HCT116 (cell line): Measurements from ENCODE around the gene CAMK2G. TPM values are rescaled to one million over a fixed set of nuclear protein-coding genes. Genes with fewer than 3 reads are reported as not detected.

ENCODE experiments used
- ATAC-seq: fragments of 200-7000 bp; cut with Tn5 transposase; 2 replicates; pipeline ENCODE4 v1.9.1; 2020; ENCODE audit warnings: mild to moderate bottlenecking, moderate library complexity
- BruUV-seq: library from RNA; stranded (reverse); fragments of 400-500 nt; replicated peaks from 2 replicates; lab custom pipeline; 2021; lab: Mats Ljungman, UMichigan
- CTCF ChIA-PET: fragments of 300-600 bp; sonication (Branson Sonifier 250); formaldehyde crosslinking; loops from one replicate; lab custom pipeline; 2021; ENCODE audit warnings: antibody characterized with exemption; lab: Charles Lee
- POLR2A ChIA-PET: fragments of 300-600, 350-600 bp; sonication (Branson Sonifier 250); formaldehyde crosslinking; loops from one replicate; lab custom pipeline; 2021; ENCODE audit warnings: antibody characterized with exemption; lab: Charles Lee
- RAD21 ChIA-PET, 2 experiments: fragments of 300-600 bp; sonication (Branson Sonifier 250); formaldehyde crosslinking; loops; one replicate each; lab custom pipeline; 2023; ENCODE audit warnings: low total read pairs in 2 of 2; ENCODE audit not compliant: uncharacterized antibody in 2 of 2, unreplicated experiment in 2 of 2, low non-redundant PET in 1 of 2; lab: Charles Lee
- DNase-seq: peaks from one replicate; pipeline ENCODE4 v3.0.0-alpha.2; 2010; ENCODE audit warnings: low read depth, low spot score
- H2AFZ ChIP-seq: fragments of 200-600 bp; shearing (Covaris generic), sonication (generic); 2 replicates; pipeline ENCODE4 v1.6.1; 2017; ENCODE audit warnings: low read depth, mixed run types, mixed read lengths, antibody characterized with exemption, low read length; ENCODE audit not compliant: poor library complexity, severe bottlenecking
- H3K27ac ChIP-seq: 2 replicates; pipeline ENCODE4 v1.5.1; 2012; ENCODE audit warnings: low read depth, low read length
- H3K27me3 ChIP-seq: fragments of 200-600 bp; sonication (generic); 2 replicates; pipeline ENCODE4 v1.6.1; 2016; ENCODE audit warnings: mixed run types, low read length, mixed read lengths; ENCODE audit not compliant: insufficient read depth
- H3K36me3 ChIP-seq, 2 experiments: fragments of 200-500 bp in 1 of 2; fragments of 200-600 bp in 1 of 2; sonication (Bioruptor generic) in 1 of 2; sonication (generic) in 1 of 2; 2 replicates each; pipeline versions ENCODE4 v1.5.1 to v1.6.1; 2014 to 2016; ENCODE audit warnings: low read length in 2 of 2, inconsistent platforms in 1 of 2, mixed read lengths in 1 of 2, mixed run types in 1 of 2; ENCODE audit not compliant: insufficient read depth in 2 of 2, control insufficient read depth in 1 of 2
- H3K4me1 ChIP-seq, 2 experiments: fragments of 200-600 bp in 1 of 2; sonication (generic) in 1 of 2; 2 replicates each; pipeline versions ENCODE4 v1.5.1 to v1.6.1; 2012 to 2017; ENCODE audit warnings: low read length in 2 of 2, inconsistent platforms in 1 of 2, mild to moderate bottlenecking in 1 of 2, mixed read lengths in 1 of 2, mixed run types in 1 of 2, moderate library complexity in 1 of 2; ENCODE audit not compliant: insufficient read depth in 2 of 2, control insufficient read depth in 1 of 2
- H3K4me2 ChIP-seq: fragments of 200-600 bp; sonication (generic); 2 replicates; pipeline ENCODE4 v1.6.1; 2017; ENCODE audit warnings: mixed run types, low read length, mixed read lengths
- H3K4me3 ChIP-seq, 2 experiments: fragments of 200-600 bp in 1 of 2; sonication (generic) in 1 of 2; replicated peaks in 1 of 2; 2 replicates each; pipeline ENCODE4 v1.5.1; 2011 to 2016; ENCODE audit warnings: low read length in 2 of 2, control low read depth in 1 of 2, low read depth in 1 of 2, mild to moderate bottlenecking in 1 of 2, mixed read lengths in 1 of 2, mixed run types in 1 of 2
- H3K79me2 ChIP-seq: fragments of 200-600 bp; sonication (generic); 2 replicates; pipeline ENCODE4 v1.6.1; 2017; ENCODE audit warnings: mild to moderate bottlenecking, mixed run types, low read length, moderate library complexity, mixed read lengths; ENCODE audit not compliant: insufficient read depth
- H3K9ac ChIP-seq: fragments of 200-600 bp; sonication (generic); 2 replicates; pipeline ENCODE4 v1.6.1; 2016; ENCODE audit warnings: low read length, mixed read lengths
- H3K9me2 ChIP-seq: fragments of 200-600 bp; sonication (generic), shearing (Covaris generic); 2 replicates; pipeline ENCODE4 v1.6.1; 2017; ENCODE audit warnings: mixed run types, mild to moderate bottlenecking, moderate library complexity; ENCODE audit not compliant: insufficient read depth
- H3K9me3 ChIP-seq, 2 experiments: fragments of 200-500 bp in 1 of 2; fragments of 200-600 bp in 1 of 2; sonication (Bioruptor generic) in 1 of 2; sonication (generic) in 1 of 2; 2 replicates each; pipeline ENCODE4 v1.6.1; 2014 to 2017; ENCODE audit warnings: low read length in 2 of 2, mixed read lengths in 2 of 2, inconsistent platforms in 1 of 2, low read depth in 1 of 2, mild to moderate bottlenecking in 1 of 2, mixed run types in 1 of 2, moderate library complexity in 1 of 2; ENCODE audit not compliant: control insufficient read depth in 1 of 2, insufficient read depth in 1 of 2
- H4K20me1 ChIP-seq: fragments of 200-600 bp; sonication (generic), shearing (Covaris generic); 2 replicates; pipeline ENCODE4 v1.6.1; 2017; ENCODE audit warnings: mixed run types, mild to moderate bottlenecking, moderate library complexity; ENCODE audit not compliant: insufficient read depth
- ELF1 ChIP-seq: IDR thresholded peaks from 2 replicates; pipeline ENCODE4 v1.6.1; 2012; ENCODE audit warnings: low read depth, borderline replicate concordance
- EZH2 ChIP-seq: fragments of 200-600 bp; sonication (generic); IDR thresholded peaks from 2 replicates; pipeline ENCODE4 v1.6.1; 2017; ENCODE audit warnings: antibody characterized with exemption, mixed run types
- EZH2phosphoT487 ChIP-seq: fragments of 200-600 bp; IDR thresholded peaks from 2 replicates; pipeline ENCODE4 v1.6.1; 2018; ENCODE audit warnings: antibody characterized with exemption, borderline replicate concordance
- JUND ChIP-seq: IDR thresholded peaks from 2 replicates; pipeline ENCODE4 v1.6.1; 2012
- SIN3A ChIP-seq: IDR thresholded peaks from 2 replicates; pipeline ENCODE4 v1.6.1; 2012; ENCODE audit warnings: low read depth
- SP1 ChIP-seq: IDR thresholded peaks from 2 replicates; pipeline ENCODE4 v1.6.1; 2012; ENCODE audit warnings: low read depth
- intact Hi-C: fragments of 100-400 bp; cut with micrococcal nuclease; formaldehyde crosslinking; loops from 2 replicates; pipeline ENCODE4 v1.10.0; 2022
- total RNA-seq: library from RNA; stranded (reverse); gene quantifications from one replicate; pipeline ENCODE4 v1.2.1, GENCODE V29; 2021; ENCODE audit not compliant: unreplicated experiment
- TF ChIP-seq, protein P1 (sequence below): IDR thresholded peaks from 2 replicates; pipeline ENCODE4 v1.6.1; 2011; ENCODE audit warnings: mild to moderate bottlenecking, low read length, moderate library complexity; ENCODE audit not compliant: insufficient replicate concordance; ENCODE audit errors: extremely low read depth
- TF ChIP-seq, protein P2 (sequence below): IDR thresholded peaks from 2 replicates; pipeline ENCODE4 v1.6.1; 2012

Gene CAMK2G
- total RNA-seq, 1 experiment from 2014 or later, result 28.3 TPM

DNA sequence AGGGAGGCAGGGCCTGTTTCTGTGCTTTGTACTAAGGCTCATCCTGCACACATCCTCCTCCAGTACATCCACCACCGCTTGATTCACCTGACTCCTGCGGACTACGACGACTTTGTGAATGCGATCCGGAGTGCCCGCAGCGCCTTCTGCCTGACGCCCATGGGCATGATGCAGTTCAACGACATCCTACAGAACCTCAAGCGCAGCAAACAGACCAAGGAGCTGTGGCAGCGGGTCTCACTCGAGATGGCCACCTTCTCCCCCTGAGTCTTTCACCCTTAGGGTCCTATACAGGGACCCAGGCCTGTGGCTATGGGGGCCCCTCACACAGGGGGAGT, 73.1 kb downstream of the CAMK2G start:
- Histone ChIP-seq H3K4me2 (no peak overlapping the region), H3K27ac (no peak overlapping the region), H2AFZ (no peak overlapping the region), H4K20me1 (no peaks in the 10 kb centered on the region), H3K36me3 (peaks cover 21 to 35% of the 10 kb centered on the region in 2 experiments), H3K27me3 (no peaks in the 10 kb centered on the region), H3K79me2 (no peaks in the 10 kb centered on the region), H3K9ac (no peak overlapping the region), H3K4me3 (no peak overlapping the region), H3K9me3 (no peaks in the 10 kb centered on the region), H3K9me2 (no peaks in the 10 kb centered on the region), H3K4me1 (no peaks in the 10 kb centered on the region)
- CTCF ChIA-PET, result no interaction called here
- RAD21 ChIA-PET, result no interaction called here
- DNase-seq, result no peak
- POLR2A ChIA-PET, result no interaction called here
- ATAC-seq, result no peak
- intact Hi-C loops, result no loop called here
- no peak for TF ChIP-seq JUND
- no TSS peak for BruUV-seq

DNA sequence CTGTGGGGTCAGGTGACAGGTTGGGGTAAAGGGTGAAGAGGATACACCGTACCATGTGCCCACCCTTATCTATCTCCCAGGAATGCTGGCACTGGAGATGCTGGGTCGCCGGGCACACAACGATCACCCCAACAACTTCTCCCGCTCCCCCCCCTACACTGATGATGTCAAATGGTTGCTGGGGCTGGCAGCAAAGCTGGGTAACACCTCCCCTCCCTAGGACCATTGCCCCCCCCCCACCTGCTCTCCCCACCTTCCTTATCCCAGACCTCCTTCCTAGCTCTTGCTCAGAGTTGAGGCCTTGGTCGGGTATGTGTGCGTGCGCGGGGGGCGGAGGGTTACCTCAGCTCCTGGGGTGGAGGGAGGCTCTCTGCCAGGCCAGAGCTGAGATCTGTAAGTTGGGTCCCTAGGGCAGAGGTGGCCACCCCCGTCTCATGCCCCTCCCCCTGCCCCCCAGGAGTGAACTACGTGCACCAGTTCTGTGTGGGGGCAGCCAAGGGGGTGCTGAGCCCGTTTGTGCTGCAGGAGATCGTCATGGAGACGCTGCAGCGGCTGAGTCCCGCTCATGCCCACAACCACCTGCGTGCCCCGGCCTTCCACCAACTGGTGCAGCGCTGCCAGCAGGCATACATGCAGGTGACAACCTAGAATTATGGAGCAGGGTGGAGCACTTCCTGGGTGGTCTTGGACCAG, 73.6 kb downstream of the CAMK2G start:
- Histone ChIP-seq H3K4me3 (no peak overlapping the region), H3K4me2 (no peak overlapping the region), H3K27ac (no peak overlapping the region), H4K20me1 (no peaks in the 10 kb centered on the region), H2AFZ (no peak overlapping the region), H3K9me3 (no peaks in the 10 kb centered on the region), H3K9ac (no peak overlapping the region), H3K4me1 (no peaks in the 10 kb centered on the region), H3K79me2 (no peaks in the 10 kb centered on the region), H3K9me2 (no peaks in the 10 kb centered on the region), H3K36me3 (peaks cover 20 to 35% of the 10 kb centered on the region in 2 experiments), H3K27me3 (no peaks in the 10 kb centered on the region)
- TF ChIP-seq, protein P1, sequence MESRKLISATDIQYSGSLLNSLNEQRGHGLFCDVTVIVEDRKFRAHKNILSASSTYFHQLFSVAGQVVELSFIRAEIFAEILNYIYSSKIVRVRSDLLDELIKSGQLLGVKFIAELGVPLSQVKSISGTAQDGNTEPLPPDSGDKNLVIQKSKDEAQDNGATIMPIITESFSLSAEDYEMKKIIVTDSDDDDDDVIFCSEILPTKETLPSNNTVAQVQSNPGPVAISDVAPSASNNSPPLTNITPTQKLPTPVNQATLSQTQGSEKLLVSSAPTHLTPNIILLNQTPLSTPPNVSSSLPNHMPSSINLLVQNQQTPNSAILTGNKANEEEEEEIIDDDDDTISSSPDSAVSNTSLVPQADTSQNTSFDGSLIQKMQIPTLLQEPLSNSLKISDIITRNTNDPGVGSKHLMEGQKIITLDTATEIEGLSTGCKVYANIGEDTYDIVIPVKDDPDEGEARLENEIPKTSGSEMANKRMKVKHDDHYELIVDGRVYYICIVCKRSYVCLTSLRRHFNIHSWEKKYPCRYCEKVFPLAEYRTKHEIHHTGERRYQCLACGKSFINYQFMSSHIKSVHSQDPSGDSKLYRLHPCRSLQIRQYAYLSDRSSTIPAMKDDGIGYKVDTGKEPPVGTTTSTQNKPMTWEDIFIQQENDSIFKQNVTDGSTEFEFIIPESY, result no peak
- TF ChIP-seq ELF1 (no peak), SP1 (no peak), EZH2 (no peak), SIN3A (no peak), EZH2phosphoT487 (no peak)
- TF ChIP-seq, protein P2, sequence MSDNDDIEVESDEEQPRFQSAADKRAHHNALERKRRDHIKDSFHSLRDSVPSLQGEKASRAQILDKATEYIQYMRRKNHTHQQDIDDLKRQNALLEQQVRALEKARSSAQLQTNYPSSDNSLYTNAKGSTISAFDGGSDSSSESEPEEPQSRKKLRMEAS, result no peak
- BruUV-seq, result no TSS peak
- ATAC-seq, result 0 out of 2 replicates have a peak, but pooled peaks have one; percentile 12
- ChIA-PET POLR2A (no interaction called here), CTCF (no interaction called here), RAD21 (no interaction called here)
- intact Hi-C loops, result no loop called here
- DNase-seq, result no peak
